Measurements from ENCODE around the gene N4BP2. TPM values are rescaled to one million over a fixed set of nuclear protein-coding genes. Genes with fewer than 3 reads are reported as not detected.

The N4BP2 gene
- total RNA-seq, 1 experiment from 2014 or later = 3.9 TPM

- Histone ChIP-seq H3K79me2 (ENCODE audit: low read length) (no peaks in the 10 kb centered on the region), H3K9me2 (replicated peaks; ENCODE audit: low read length) (no peaks in the 10 kb centered on the region), H3K9me3 (ENCODE audit: low read length) (no peaks in the 10 kb centered on the region), H4K20me1 (ENCODE audit: low read length) (no peaks in the 10 kb centered on the region), H3K36me3 (ENCODE audit: low read depth, low read length) (no peaks in the 10 kb centered on the region), H2AFZ (ENCODE audit: low read length) (no peak overlapping the region), H3K27me3 (ENCODE audit: low read length) (no peaks in the 10 kb centered on the region), H3F3A (ENCODE audit: low read length, unreplicated experiment) (no peaks in the 10 kb centered on the region), H3K4me2 (ENCODE audit: low read length) (no peak overlapping the region), H3K4me3 (ENCODE audit: low read length) (no peak overlapping the region), H3K27ac (ENCODE audit: low read length) (no peak overlapping the region), H3K4me1 (ENCODE audit: insufficient read depth, low read length) (peaks cover 28% of the 10 kb centered on the region), H3K9ac (ENCODE audit: low read length) (no peak overlapping the region)
- DNase-seq (no peak), ATAC-seq (no peak)
- TF ChIP-seq EZH2 (IDR thresholded peaks at IDR 0.05; ENCODE audit: low read length, unreplicated experiment) = no peak
- TF ChIP-seq EZH2phosphoT487 (IDR thresholded peaks at IDR 0.05; ENCODE audit: borderline replicate concordance, low read length) = no peak
- TF ChIP-seq, protein P1, sequence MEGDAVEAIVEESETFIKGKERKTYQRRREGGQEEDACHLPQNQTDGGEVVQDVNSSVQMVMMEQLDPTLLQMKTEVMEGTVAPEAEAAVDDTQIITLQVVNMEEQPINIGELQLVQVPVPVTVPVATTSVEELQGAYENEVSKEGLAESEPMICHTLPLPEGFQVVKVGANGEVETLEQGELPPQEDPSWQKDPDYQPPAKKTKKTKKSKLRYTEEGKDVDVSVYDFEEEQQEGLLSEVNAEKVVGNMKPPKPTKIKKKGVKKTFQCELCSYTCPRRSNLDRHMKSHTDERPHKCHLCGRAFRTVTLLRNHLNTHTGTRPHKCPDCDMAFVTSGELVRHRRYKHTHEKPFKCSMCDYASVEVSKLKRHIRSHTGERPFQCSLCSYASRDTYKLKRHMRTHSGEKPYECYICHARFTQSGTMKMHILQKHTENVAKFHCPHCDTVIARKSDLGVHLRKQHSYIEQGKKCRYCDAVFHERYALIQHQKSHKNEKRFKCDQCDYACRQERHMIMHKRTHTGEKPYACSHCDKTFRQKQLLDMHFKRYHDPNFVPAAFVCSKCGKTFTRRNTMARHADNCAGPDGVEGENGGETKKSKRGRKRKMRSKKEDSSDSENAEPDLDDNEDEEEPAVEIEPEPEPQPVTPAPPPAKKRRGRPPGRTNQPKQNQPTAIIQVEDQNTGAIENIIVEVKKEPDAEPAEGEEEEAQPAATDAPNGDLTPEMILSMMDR (conservative IDR thresholded peaks at IDR 0.05; ENCODE audit: low read depth, low read length) = no peak
- no TSS peak for BruUV-seq (replicated peaks)
- ChIA-PET POLR2A (ENCODE audit: unreplicated experiment) (no interaction called here), CTCF (no interaction called here)
- intact Hi-C loops (cut with micrococcal nuclease) = no loop called here
Measured at GRCh38 chr4:40195182-40196177, 138.8 kb downstream of the N4BP2 start.

- no peaks in the 10 kb centered on the region for H3K9me3 ChIP-seq (ENCODE audit: low read length)
- CTCF ChIA-PET = no interaction called here
- H3K27ac ChIP-seq (ENCODE audit: low read length) = no peak overlapping the region
Measured at GRCh38 chr4:40196272-40196671, 139.6 kb downstream of the N4BP2 start.

More at GRCh38 chr4:40196272-40196671, 139.6 kb downstream of the N4BP2 start:
- Histone ChIP-seq H2AFZ (ENCODE audit: low read length) (no peak overlapping the region), H3K4me3 (ENCODE audit: low read length) (no peak overlapping the region), H3K79me2 (ENCODE audit: low read length) (no peaks in the 10 kb centered on the region), H3F3A (ENCODE audit: low read length, unreplicated experiment) (no peaks in the 10 kb centered on the region), H3K36me3 (ENCODE audit: low read depth, low read length) (no peaks in the 10 kb centered on the region), H3K4me2 (ENCODE audit: low read length) (no peak overlapping the region), H3K4me1 (ENCODE audit: insufficient read depth, low read length) (peaks cover 26% of the 10 kb centered on the region), H3K9ac (ENCODE audit: low read length) (no peak overlapping the region), H4K20me1 (ENCODE audit: low read length) (no peaks in the 10 kb centered on the region), H3K9me2 (replicated peaks; ENCODE audit: low read length) (no peaks in the 10 kb centered on the region), H3K27me3 (ENCODE audit: low read length) (no peaks in the 10 kb centered on the region)
- DNase-seq = no peak
- TF ChIP-seq EZH2 (IDR thresholded peaks at IDR 0.05; ENCODE audit: low read length, unreplicated experiment) (no peak), EZH2phosphoT487 (IDR thresholded peaks at IDR 0.05; ENCODE audit: borderline replicate concordance, low read length) (no peak)
- TF ChIP-seq, protein P1 (conservative IDR thresholded peaks at IDR 0.05; ENCODE audit: low read depth, low read length) = no peak
- BruUV-seq (replicated peaks) = no TSS peak
- intact Hi-C loops (cut with micrococcal nuclease) = no loop called here
- POLR2A ChIA-PET (ENCODE audit: unreplicated experiment) = no interaction called here
- no peak for ATAC-seq

Data from PC-3 (cell line).